ENCODE measurements around the gene ROPN1B.
"Not testable (repeated sequence)": the region's sequence is repeated elsewhere in the genome, so short reads cannot be mapped to it uniquely, and the experiment has no call there.

The ROPN1B gene

DNA sequence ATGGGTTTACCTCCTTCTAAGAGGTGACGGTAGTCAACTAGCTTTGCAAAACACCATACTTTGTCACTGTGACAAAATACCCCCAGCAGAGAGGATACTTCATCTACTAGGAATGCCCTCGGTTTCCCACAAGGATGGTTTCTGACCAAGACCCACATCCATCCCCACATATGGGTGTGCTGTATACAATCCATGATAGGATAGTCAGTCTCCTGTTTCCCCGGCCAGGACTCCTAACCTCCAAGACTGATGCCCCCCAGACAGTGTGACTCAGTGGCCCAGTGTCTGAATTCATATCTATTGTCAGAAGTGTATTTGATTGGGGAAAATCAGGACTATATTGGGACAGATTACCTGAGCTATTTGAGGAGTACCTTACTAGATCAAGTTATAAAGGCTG lies 17.8 kb upstream of the ROPN1B start:
- DNase-seq (ENCODE audit: low read depth in 1 of 2, low spot score in 1 of 2); in situ Hi-C loops (cut with HindIII; ENCODE audit: low pct_unique_long_range_greater_than_20kb, low sequenced_read_pairs): not testable (repeated sequence)

DNA sequence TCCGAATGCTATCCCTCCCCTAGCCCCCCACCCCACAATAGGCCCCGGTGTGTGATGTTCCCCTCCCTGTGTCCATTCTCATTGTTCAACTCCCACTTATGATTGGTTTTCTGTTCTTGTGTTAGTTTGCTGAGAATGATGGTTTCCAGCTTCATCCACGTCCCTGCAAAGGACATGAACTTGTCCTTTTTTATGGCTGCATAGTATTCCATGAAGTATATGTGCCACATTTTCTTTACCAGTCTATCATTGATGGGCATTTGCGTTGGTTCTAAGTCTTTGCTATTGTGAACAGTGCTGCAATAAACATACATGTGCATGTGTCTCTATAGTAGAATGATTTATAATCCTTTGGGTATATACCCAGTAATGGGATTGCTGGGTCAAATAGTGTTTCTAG lies 12.0 kb upstream of the ROPN1B start:
- DNase-seq (ENCODE audit: low read depth in 1 of 2, low spot score in 1 of 2); in situ Hi-C loops (cut with HindIII; ENCODE audit: low pct_unique_long_range_greater_than_20kb, low sequenced_read_pairs): not testable (repeated sequence)

- in situ Hi-C loops (cut with HindIII; ENCODE audit: low pct_unique_long_range_greater_than_20kb, low sequenced_read_pairs): no loop called here
- TF ChIP-seq JUND (IDR thresholded peaks at IDR 0.05; ENCODE audit: low read depth): no peak
- no peak for DNase-seq (ENCODE audit: low read depth in 1 of 2, low spot score in 1 of 2)
Measured at GRCh38 chr3:125957674-125958510, 11.1 kb upstream of the ROPN1B start.

GRCh38 chr3:125958511-125959316 lies 10.3 kb upstream of the ROPN1B start:
- TF ChIP-seq JUND (IDR thresholded peaks at IDR 0.05; ENCODE audit: low read depth): no peak
- in situ Hi-C loops (cut with HindIII; ENCODE audit: low pct_unique_long_range_greater_than_20kb, low sequenced_read_pairs): no loop called here
- DNase-seq (ENCODE audit: low read depth in 1 of 2, low spot score in 1 of 2): no peak

DNA sequence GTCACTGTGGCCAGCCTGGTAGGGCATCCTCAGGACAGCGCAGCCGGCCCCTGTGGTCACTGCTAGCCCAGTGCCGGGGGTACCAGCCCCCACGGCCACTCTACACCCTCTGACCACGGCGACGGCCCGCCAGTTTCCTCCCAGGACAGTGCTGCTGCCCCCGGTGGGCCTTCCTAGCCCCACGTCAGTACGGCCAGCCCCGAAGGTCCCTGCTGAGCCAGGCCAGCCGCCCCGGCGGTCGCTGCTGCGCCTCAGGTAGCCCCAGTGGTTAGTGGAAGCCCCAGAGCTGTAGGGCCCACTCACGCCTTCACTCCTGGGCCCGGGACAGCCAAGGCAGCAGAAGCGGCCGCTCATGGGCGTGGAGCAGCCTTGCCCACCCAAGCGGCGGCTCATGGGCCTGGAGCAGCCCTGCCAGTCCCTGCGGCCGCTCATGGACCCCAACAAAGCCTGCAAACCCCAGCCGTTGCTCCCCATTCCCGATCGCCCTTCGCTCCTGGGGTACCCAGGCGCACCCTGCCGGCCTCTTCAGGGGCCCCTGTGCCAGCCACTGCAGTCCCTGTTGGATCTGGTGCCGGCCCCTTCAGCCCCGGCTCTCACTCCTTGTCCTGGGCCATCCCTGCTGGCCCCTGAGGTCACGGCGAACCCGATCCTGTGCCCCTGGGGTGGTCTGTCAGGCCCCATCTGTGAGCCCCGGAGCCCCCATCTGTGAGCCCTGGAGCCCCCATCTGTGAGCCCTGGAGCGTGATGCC lies 9.5 kb upstream of the ROPN1B start:
- in situ Hi-C loops (cut with HindIII; ENCODE audit: low pct_unique_long_range_greater_than_20kb, low sequenced_read_pairs): no loop called here
- TF ChIP-seq JUND (IDR thresholded peaks at IDR 0.05; ENCODE audit: low read depth): no peak
- no peak for DNase-seq (ENCODE audit: low read depth in 1 of 2, low spot score in 1 of 2)

GRCh38 chr3:125960066-125960424 lies 8.9 kb upstream of the ROPN1B start:
- no peak for TF ChIP-seq JUND (IDR thresholded peaks at IDR 0.05; ENCODE audit: low read depth)
- in situ Hi-C loops (cut with HindIII; ENCODE audit: low pct_unique_long_range_greater_than_20kb, low sequenced_read_pairs): no loop called here
- no peak for DNase-seq (ENCODE audit: low read depth in 1 of 2, low spot score in 1 of 2)

DNA sequence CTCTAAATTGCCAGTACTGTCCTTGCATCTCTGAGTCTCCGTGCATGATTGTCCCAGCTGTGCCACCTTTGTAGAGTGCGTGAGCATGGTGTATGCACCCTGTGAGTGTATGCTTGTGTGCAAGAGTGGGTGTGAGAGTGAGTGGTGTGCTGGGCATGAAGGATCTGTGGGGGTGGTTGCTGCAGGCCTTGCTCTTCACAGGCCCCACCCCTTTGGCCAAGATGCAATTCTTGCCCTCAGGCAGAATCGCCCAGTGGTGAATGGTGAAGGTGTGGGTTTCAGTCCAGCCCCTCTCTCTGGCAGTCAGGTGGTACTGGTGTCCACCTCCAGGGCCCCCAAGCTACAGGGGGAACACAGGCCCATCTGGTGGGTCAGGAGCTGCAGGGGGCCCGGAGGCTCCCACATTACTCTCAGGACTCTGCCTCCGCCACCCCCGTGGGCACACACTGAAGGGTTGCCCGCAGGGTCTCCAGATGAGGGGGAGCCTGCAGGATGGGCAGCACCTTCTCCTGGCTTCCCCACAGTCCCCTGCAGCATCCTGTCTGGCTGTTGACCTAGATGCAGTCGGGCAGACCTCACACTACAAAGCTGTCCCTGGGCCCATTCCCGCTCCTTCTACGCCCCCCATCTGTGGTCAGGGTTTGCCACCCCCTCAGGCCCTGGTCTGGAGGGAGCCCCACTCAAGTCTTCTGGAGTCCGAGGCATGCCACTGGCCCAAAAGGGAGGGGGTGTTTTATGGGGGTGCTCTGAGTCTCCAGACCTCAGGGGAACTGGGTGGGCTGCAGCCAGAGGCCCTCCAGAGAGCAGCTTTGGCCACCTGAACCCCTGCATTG lies 8.3 kb upstream of the ROPN1B start:
- in situ Hi-C loops (cut with HindIII; ENCODE audit: low pct_unique_long_range_greater_than_20kb, low sequenced_read_pairs): no loop called here
- DNase-seq (ENCODE audit: low read depth in 1 of 2, low spot score in 1 of 2): no peak
- TF ChIP-seq JUND (IDR thresholded peaks at IDR 0.05; ENCODE audit: low read depth): no peak

DNA sequence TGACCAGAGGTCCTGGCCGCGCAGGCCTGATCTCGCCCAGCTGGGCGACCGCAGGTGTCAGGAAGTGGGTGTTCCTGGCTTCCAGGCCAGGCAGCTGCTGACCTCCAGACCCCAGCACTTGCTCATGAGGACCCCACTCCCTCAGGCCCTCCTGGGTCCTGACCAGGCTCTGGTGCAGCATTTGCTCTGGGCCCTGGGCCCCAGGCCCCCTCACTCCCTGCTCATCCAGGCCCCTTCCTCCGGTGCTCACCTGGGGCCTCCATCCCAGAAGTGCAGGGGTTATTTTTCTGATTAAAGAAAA lies 7.7 kb upstream of the ROPN1B start:
- no peak for DNase-seq (ENCODE audit: low read depth in 1 of 2, low spot score in 1 of 2)
- TF ChIP-seq JUND (IDR thresholded peaks at IDR 0.05; ENCODE audit: low read depth): no peak
- in situ Hi-C loops (cut with HindIII; ENCODE audit: low pct_unique_long_range_greater_than_20kb, low sequenced_read_pairs): no loop called here

DNA sequence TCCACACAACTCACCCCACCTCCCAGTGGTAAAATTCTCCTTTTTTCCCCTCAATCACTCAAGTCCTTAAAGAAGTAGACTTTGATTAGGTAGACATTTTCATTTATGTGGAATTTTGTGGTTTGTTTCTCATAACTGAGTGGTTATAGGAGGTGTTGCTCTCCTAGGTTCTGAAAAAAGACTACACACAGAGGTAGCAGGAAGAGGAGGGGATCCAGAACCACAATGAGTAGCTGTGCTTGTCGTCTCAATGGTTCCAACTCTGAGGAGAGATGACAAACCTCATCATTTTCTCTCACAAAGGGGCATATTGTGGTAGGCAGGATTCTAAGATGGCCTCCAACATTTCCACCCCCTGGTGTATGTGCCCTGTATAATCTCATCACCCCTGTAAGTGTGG lies 5.1 kb upstream of the ROPN1B start:
- DNase-seq (ENCODE audit: low read depth in 1 of 2, low spot score in 1 of 2): peak in 1 of 2 experiments; percentile 13
- in situ Hi-C loops (cut with HindIII; ENCODE audit: low pct_unique_long_range_greater_than_20kb, low sequenced_read_pairs): not testable (repeated sequence)

DNA sequence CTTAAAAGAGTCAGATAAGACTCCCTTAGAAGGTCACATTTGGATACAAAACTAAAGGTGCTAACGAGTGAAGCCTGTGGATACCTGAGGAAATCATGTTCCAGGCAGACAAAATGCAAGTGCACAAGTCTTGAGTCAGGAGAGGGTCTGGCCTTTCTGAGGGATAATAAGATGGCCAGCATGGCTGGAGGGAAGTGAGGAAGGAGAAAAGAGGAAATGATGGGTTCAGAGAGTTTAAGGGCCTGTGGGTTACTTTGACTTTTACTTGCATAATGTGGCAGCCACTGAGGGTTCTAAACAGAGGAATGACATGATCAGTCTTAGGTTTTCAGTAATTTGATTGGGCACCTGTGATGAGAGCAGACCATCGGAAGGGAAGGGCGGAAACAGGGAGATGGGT lies 3.5 kb upstream of the ROPN1B start:
- in situ Hi-C loops (cut with HindIII; ENCODE audit: low pct_unique_long_range_greater_than_20kb, low sequenced_read_pairs): no loop called here
- no peak for DNase-seq (ENCODE audit: low read depth in 1 of 2, low spot score in 1 of 2)
- no peak for TF ChIP-seq JUND (IDR thresholded peaks at IDR 0.05; ENCODE audit: low read depth)

DNA sequence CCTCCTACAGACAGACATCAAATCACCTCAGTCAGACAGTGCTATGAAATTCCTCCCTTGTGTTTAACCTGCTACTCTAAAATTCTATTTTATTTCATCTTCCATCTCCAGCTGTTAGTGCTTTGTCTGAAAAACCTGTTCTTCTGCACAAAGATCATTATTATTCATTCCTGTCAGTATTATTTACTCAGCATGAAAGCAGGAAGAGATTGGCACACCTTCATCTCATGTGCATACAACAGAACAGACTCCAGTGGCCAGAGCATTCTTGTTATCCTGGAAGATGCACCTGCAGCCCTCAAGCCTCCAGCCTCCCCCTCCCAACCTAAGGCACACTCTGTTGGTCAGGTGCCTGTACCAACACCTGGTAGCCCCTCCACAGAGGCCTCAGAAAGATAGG lies 1.8 kb upstream of the ROPN1B start:
- in situ Hi-C loops (cut with HindIII; ENCODE audit: low pct_unique_long_range_greater_than_20kb, low sequenced_read_pairs): no loop called here
- peak in 1 of 2 experiments; percentile 56 for DNase-seq (ENCODE audit: low read depth in 1 of 2, low spot score in 1 of 2)
- no peak for TF ChIP-seq JUND (IDR thresholded peaks at IDR 0.05; ENCODE audit: low read depth)

- DNase-seq (ENCODE audit: low read depth in 1 of 2, low spot score in 1 of 2); in situ Hi-C loops (cut with HindIII; ENCODE audit: low pct_unique_long_range_greater_than_20kb, low sequenced_read_pairs): not testable (repeated sequence)
Measured at GRCh38 chr3:125968121-125968520, 857 bp upstream of the ROPN1B start.

DNA sequence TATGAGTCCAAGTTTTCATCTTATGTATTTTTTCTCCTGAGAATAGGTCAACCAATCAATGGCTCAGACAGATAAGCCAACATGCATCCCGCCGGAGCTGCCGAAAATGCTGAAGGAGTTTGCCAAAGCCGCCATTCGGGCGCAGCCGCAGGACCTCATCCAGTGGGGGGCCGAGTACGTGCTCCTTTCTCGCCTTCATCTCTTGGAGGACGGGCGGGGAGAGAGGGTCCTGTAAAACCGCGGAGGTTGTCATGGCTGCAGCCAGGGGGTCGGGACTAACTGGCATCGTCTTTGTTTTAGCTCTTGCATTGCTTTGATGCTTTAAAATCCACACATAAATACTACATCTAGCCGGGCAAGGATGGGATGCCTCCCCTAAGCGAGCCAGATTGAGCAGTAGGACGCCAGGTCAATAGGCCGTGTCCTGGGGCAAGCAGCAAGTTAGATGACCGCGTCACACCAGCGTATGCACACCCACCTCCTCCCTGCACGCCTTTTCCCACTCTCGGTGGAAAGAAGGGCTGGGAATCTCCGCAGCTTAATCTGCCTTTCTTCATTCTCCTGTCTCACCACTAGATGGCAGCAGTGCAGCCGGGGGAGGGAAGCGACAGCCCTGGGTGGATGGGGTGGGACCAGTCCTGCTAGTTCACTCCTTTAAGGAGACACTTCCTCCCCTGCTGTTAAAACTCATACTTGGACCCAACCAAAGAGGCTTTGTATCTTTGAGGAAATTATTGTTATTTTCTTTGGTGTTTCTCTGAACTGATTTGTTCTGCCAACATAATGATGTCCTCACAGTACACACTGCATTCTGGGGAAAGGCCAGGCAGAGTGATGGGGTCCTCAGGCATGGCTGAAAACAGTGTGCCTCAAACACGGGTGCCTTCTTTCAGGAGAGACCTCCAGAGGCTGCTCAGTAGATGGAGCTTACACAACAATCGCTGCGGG lies 3.3 kb downstream of the ROPN1B start:
- DNase-seq (ENCODE audit: low read depth in 1 of 2, low spot score in 1 of 2): peak in 1 of 2 experiments; percentile 55
- in situ Hi-C loops (cut with HindIII; ENCODE audit: low pct_unique_long_range_greater_than_20kb, low sequenced_read_pairs): not testable (repeated sequence)

DNA sequence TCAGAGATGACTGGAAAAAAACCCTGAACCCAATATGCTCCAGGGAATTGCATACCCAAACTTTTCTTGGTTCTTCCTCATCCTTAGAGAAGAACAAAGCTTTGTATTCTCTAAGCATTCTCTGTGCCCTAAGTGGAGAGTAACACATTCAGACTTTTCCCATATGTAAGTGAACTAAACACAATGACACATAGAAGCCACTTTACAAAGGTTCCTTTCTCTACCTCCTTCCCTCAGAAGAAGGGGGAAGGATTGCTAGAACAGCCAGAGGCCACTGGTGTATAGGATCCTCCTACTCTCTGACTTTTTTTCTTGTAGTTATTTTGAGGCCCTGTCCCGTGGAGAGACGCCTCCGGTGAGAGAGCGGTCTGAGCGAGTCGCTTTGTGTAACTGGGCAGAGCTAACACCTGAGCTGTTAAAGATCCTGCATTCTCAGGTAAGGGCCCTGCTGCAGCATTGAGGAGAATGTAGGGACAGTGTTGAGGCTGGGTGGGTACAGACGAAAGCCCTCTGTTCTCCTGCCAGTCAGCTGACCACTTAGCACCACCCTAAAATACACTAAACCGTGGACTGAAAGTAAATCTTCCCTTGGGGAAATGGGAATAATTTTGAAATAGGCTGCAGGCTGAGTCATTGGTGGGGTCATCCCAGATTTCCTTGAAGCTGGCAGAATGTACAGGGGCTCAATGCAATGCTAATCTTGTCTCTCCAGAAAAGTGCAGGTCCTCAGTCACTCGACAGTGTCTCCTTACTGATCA lies 6.4 kb downstream of the ROPN1B start:
- in situ Hi-C loops (cut with HindIII; ENCODE audit: low pct_unique_long_range_greater_than_20kb, low sequenced_read_pairs); DNase-seq (ENCODE audit: low read depth in 1 of 2, low spot score in 1 of 2): not testable (repeated sequence)

DNA sequence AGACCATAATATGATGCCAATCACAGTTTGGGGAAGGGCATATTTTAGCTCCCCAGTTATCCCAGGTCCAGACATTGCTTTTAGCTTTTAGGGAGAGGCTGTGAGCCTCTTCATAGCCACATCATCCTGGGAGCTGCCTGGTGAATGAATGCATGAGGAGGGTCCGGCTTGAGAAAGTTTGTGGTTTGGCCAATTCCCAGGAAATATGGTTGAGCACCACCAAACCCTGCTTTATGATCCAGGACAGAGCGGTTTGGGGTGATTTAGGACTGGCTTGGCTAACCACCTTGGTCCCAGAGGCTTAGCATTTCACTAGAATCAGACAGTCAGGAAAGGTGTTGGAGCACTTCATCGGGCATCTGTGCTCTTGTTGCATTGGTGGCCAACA lies 7.0 kb downstream of the ROPN1B start:
- in situ Hi-C loops (cut with HindIII; ENCODE audit: low pct_unique_long_range_greater_than_20kb, low sequenced_read_pairs); DNase-seq (ENCODE audit: low read depth in 1 of 2, low spot score in 1 of 2): not testable (repeated sequence)

All from T47D (cell line).